HG03159 (cell line): ENCODE data around the gene PCDHGB6.
A peak's percentile ranks its signal among the peaks of the same experiment; 100 is the strongest.
"Not testable (repeated sequence)": the region's sequence is repeated elsewhere in the genome, so short reads cannot be mapped to it uniquely, and the experiment has no call there.

Source experiments
- ATAC-seq: cut with Tn5 transposase; IDR thresholded peaks from one replicate; pipeline ENCODE4 v1.9.1; 2021; ENCODE audit warnings: mild to moderate bottlenecking, moderate library complexity; ENCODE audit not compliant: unreplicated experiment

The PCDHGB6 gene

DNA sequence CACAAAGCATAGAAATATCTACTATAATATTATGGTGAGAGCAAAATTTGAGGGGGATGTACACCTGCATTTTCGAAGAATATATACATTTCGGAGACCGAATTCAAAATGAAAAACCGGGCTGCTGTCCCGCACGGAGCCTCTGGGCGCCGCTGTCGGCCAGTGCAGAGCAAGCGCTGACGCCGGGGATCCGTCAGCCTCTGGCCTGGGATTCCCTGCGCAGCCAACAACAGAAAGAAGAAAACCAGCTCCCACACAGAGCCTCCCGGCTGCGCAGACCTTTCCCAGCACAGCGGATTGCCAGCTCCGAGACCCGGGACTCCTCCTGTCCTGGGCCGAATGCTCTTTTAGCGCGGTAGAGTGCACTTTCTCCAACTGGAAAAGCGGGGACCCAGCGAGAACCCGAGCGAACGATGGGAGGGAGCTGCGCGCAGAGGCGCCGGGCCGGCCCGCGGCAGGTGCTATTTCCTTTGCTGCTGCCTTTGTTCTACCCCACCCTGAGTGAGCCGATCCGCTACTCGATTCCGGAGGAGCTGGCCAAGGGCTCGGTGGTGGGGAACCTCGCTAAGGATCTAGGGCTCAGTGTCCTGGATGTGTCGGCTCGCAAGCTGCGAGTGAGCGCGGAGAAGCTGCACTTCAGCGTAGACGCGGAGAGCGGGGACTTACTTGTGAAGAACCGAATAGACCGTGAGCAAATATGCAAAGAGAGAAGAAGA is at the start of gene PCDHGB6:
Gene PCDHGB6, plus strand, starts transcription at position 232 of the 716 bp plus-strand sequence. Its CDS starts 182 bp downstream, at position 414.
- ATAC-seq: not testable (repeated sequence)

GRCh38 chr5:141359790-141360426 is 47.9 kb upstream of the PCDHGB6 start, which contains the start of gene PCDHGB2:
TSS of gene PCDHGB2 (plus strand) at chr5:141359994. CDS start at chr5:141360136, 142 bp downstream.
- ATAC-seq: peak; percentile 57

GRCh38 chr5:141360685-141361084 is 47.1 kb upstream of the PCDHGB6 start:
- ATAC-seq: no peak

DNA sequence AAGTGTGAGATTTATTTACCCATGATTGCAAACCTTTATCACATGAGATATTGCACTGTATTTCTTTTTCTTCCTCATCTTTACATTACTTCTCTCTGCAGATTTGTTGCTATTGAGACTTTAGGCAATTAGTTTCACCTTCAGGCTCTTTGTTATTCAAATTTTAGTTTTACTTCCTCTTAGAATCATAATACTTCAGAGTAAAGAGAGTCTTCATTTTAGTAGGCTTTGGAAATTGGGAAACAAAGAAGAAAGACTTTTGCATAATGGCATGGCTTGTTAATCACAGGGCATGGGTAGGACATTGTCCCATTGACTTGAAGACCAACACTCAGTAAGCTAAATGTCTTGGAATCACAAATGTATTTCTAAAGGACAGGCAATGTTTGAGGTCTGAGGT is 45.1 kb upstream of the PCDHGB6 start:
- ATAC-seq: no peak

DNA sequence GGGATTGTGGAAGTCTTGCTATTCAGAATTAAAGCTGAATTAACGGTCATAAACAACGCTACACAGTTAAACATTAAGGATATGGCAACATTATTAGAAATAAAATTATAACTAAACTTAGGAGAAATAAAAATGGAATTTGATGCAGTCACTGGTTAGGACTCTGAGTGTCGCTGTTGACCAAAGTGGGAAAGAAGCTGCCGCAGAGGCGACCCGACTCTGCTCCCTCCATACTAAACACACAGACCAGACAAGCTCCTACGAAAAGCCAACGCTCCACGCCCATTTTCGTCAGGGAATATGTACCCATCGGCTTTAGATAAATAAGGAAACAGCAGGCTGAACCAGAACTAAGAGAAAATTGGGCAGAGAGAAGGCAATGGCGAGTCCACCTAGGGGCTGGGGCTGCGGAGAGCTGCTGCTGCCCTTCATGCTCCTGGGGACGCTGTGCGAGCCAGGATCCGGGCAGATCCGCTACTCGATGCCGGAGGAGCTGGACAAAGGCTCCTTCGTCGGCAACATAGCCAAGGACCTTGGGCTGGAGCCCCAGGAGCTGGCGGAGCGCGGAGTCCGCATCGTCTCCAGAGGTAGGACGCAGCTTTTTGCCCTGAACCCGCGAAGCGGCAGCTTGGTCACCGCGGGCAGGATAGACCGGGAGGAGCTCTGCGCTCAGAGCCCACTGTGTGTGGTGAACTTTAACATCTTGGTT is 43.7 kb upstream of the PCDHGB6 start, which contains the start of gene PCDHGA5:
Gene PCDHGA5, plus strand, starts transcription at position 211 of the 709 bp plus-strand sequence. Its CDS starts 169 bp downstream, at position 380.
- no peak for ATAC-seq

DNA sequence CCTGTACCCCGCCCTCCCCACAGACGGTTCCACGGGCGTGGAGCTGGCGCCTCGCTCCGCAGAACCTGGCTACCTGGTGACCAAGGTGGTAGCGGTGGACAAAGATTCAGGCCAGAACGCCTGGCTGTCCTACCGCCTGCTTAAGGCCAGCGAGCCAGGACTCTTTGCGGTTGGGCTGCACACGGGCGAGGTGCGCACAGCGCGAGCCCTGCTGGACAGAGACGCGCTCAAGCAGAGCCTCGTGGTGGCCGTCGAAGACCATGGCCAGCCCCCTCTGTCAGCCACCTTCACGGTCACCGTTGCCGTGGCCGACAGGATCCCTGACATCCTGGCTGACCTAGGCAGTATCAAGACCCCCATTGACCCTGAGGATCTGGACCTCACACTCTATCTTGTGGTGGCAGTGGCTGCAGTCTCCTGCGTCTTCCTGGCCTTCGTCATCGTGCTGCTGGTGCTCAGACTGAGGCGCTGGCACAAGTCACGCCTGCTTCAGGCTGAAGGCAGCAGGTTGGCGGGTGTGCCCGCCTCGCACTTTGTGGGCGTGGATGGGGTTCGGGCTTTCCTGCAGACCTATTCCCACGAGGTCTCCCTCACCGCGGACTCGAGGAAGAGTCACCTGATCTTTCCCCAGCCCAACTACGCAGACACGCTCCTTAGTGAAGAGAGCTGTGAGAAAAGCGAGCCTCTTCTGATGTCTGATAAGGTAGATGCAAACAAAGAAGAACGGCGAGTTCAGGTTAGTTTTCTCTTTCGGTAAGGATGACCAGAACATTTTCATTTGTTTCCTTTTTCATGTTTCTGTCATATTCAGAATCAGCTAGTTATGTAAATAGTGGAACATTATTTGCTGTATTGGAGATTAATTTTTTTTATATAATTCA is 41.6 kb upstream of the PCDHGB6 start:
- no peak for ATAC-seq

- no peak for ATAC-seq
These were observed 37.6 kb upstream of the PCDHGB6 start, which contains the start of gene PCDHGB3 for GRCh38 chr5:141369994-141370848. TSS of gene PCDHGB3 (plus strand) at chr5:141370242. CDS start at chr5:141370395, 153 bp downstream.

- no peak for ATAC-seq
These were observed 36.0 kb upstream of the PCDHGB6 start for GRCh38 chr5:141371572-141372475.

DNA sequence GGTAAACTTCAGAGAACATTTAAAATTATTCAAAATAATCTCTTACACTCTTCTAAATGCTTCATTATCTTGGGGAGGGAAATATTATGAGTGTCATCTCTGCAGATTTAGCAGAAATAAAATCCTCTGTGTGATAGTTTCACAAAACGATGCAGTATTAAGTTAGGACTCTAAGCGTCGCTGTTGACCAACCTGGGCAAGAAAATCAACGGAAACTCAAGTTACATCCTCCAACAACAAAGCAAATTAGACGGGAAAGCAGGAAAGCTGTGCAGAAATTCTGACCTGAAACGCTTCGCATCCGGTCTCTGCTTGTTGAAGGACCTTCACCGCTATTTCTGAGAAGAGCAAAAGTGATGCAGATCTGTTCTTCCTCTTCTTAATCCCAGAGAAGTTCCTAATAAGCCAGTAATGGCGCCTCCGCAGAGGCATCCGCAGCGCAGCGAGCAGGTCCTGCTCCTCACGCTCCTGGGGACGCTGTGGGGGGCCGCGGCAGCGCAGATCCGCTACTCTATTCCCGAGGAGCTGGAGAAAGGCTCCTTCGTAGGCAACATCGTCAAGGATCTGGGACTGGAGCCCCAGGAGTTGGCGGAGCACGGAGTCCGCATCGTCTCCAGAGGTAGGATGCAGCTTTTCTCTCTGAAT is 34.0 kb upstream of the PCDHGB6 start, which contains the start of gene PCDHGA6:
Gene PCDHGA6, plus strand, starts transcription at position 219 of the 645 bp plus-strand sequence. Its CDS starts 193 bp downstream, at position 412.
- no peak for ATAC-seq

DNA sequence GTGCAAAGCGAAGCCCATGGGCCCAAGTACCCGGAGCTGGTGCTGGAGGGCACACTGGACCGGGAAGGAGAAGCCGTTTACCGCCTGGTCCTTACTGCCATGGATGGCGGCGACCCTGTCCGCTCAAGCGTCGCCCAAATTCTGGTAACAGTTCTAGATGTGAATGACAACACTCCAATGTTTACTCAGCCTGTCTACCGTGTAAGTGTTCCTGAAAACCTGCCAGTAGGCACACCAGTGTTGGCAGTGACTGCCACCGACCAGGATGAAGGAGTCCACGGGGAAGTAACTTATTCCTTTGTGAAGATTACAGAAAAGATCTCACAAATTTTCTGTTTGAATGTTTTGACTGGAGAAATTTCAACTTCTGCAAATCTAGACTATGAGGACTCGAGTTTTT is 33.2 kb upstream of the PCDHGB6 start:
- ATAC-seq: no peak

DNA sequence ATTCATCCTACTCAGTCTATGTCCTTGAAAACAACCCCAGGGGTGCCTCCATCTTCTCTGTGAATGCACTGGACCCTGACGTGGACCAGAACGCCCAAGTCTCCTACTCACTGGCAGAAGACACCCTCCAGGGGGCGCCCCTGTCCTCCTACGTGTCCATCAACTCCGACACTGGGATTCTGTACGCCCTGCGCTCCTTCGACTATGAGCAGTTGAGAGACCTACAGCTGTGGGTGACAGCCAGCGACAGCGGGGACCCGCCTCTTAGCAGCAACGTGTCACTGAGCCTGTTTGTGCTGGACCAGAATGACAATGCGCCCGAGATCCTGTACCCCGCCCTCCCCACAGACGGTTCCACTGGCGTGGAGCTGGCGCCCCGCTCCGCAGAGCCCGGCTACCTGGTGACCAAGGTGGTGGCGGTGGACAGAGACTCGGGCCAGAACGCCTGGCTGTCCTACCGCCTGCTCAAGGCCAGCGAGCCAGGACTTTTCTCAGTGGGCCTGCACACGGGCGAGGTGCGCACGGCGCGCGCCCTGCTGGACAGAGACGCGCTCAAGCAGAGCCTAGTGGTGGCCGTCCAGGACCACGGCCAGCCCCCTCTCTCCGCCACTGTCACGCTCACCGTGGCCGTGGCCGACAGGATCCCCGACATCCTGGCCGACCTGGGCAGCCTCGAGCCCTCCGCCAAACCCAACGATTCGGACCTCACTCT is 32.2 kb upstream of the PCDHGB6 start:
- not testable (repeated sequence) for ATAC-seq

GRCh38 chr5:141382469-141383294 is 25.1 kb upstream of the PCDHGB6 start, which contains the start of gene PCDHGA7:
TSS of gene PCDHGA7 (plus strand) at chr5:141382742. CDS start at chr5:141382900, 158 bp downstream.
- no peak for ATAC-seq

GRCh38 chr5:141383345-141383744 is 24.5 kb upstream of the PCDHGB6 start:
- no peak for ATAC-seq

- ATAC-seq: no peak
These were observed 23.2 kb upstream of the PCDHGB6 start for GRCh38 chr5:141384471-141385267.

- not testable (repeated sequence) for ATAC-seq
These were observed 20.1 kb upstream of the PCDHGB6 start, which contains the start of gene PCDHGB4 for GRCh38 chr5:141387557-141388311. TSS of gene PCDHGB4 (plus strand) at chr5:141387698. CDS start at chr5:141387885, 187 bp downstream.
